GM23338 (cell line): ENCODE data around the gene ECE1. TPM values are rescaled to one million over a fixed set of nuclear protein-coding genes. Genes with fewer than 3 reads are reported as not detected.

ENCODE experiments used
- ATAC-seq: fragments of 200-7000 bp; cut with Tn5 transposase; 3 replicates; pipeline ENCODE4 v1.9.1; 2020
- DNase-seq: peaks from one replicate; pipeline ENCODE4 v3.0.0-alpha.2; 2015; ENCODE audit warnings: low spot score
- H2AFZ ChIP-seq: fragments of 200-600 bp; sonication (generic); 2 replicates; pipeline ENCODE4 v1.8.0; 2016; ENCODE audit warnings: antibody characterized with exemption, mild to moderate bottlenecking, moderate library complexity
- H3F3A ChIP-seq: fragments of 200-600 bp; sonication (generic); replicated peaks from 2 replicates; pipeline ENCODE4 v1.8.0; 2017; ENCODE audit warnings: antibody characterized with exemption, mixed run types, low read depth
- H3K27ac ChIP-seq: fragments of 200-600 bp; sonication (generic); 2 replicates; pipeline ENCODE4 v1.6.1; 2016; ENCODE audit warnings: low read depth
- H3K27me3 ChIP-seq: fragments of 200-600 bp; sonication (generic); 2 replicates; pipeline ENCODE4 v1.8.0; 2016; ENCODE audit warnings: mild to moderate bottlenecking, mixed run types, moderate library complexity; ENCODE audit not compliant: insufficient read depth
- H3K36me3 ChIP-seq: fragments of 200-600 bp; sonication (generic); 2 replicates; pipeline ENCODE4 v1.8.0; 2016; ENCODE audit warnings: mild to moderate bottlenecking; ENCODE audit not compliant: insufficient read depth
- H3K4me1 ChIP-seq: fragments of 200-600 bp; sonication (generic); 2 replicates; pipeline ENCODE4 v1.8.0; 2016; ENCODE audit warnings: mild to moderate bottlenecking, moderate library complexity; ENCODE audit not compliant: insufficient read depth
- H3K4me2 ChIP-seq: fragments of 200-600 bp; sonication (generic); 2 replicates; pipeline ENCODE4 v1.7.1; 2017; ENCODE audit warnings: mixed run types
- H3K4me3 ChIP-seq: fragments of 200-600 bp; sonication (generic); 2 replicates; pipeline ENCODE4 v1.6.1; 2016; ENCODE audit warnings: mixed run types
- H3K79me2 ChIP-seq: fragments of 200-600 bp; sonication (generic); replicated peaks from 2 replicates; pipeline ENCODE4 v1.8.0; 2017; ENCODE audit warnings: mild to moderate bottlenecking; ENCODE audit not compliant: insufficient read depth
- H3K9me2 ChIP-seq: fragments of 200-600 bp; sonication (generic); 2 replicates; pipeline ENCODE4 v1.8.0; 2017; ENCODE audit not compliant: insufficient read depth
- H4K20me1 ChIP-seq: fragments of 200-600 bp; sonication (generic); replicated peaks from 2 replicates; pipeline ENCODE4 v1.8.0; 2017; ENCODE audit warnings: mild to moderate bottlenecking; ENCODE audit not compliant: insufficient read depth
- H3K27ac Mint-ChIP-seq: 2 replicates; pipeline ENCODE4 v1.8.0; 2020; ENCODE audit warnings: inconsistent platforms, mild to moderate bottlenecking, moderate library complexity, mixed read lengths
- H3K27me3 Mint-ChIP-seq: 3 replicates; pipeline ENCODE4 v1.8.0; 2022; ENCODE audit warnings: low read depth, mild to moderate bottlenecking, moderate library complexity, mixed read lengths, inconsistent platforms; ENCODE audit not compliant: insufficient read depth, poor library complexity
- H3K36me3 Mint-ChIP-seq: 3 replicates; pipeline ENCODE4 v1.8.0; 2021; ENCODE audit warnings: low read depth, mild to moderate bottlenecking, inconsistent platforms, moderate library complexity, mixed read lengths
- H3K4me1 Mint-ChIP-seq: 3 replicates; pipeline ENCODE4 v1.8.0; 2020; ENCODE audit warnings: mild to moderate bottlenecking, inconsistent platforms, mixed read lengths
- H3K4me3 Mint-ChIP-seq: 3 replicates; pipeline ENCODE4 v1.8.0; 2021; ENCODE audit warnings: moderate library complexity, mild to moderate bottlenecking, inconsistent platforms, mixed read lengths
- H3K9me3 Mint-ChIP-seq: 3 replicates; pipeline ENCODE4 v1.8.0; 2020; ENCODE audit warnings: moderate library complexity, mild to moderate bottlenecking, inconsistent platforms, mixed read lengths
- CREB1 ChIP-seq: fragments of 250-450 bp; sonication (Bioruptor Pico); IDR thresholded peaks from 2 replicates; pipeline ENCODE4 v1.5.0; 2020; ENCODE audit warnings: low read depth, mild to moderate bottlenecking, moderate library complexity
- EZH2 ChIP-seq: fragments of 200-600 bp; sonication (generic); IDR thresholded peaks from one replicate; pipeline ENCODE4 v1.8.0; 2017; ENCODE audit warnings: antibody characterized with exemption, mild to moderate bottlenecking, low read depth; ENCODE audit not compliant: unreplicated experiment
- EZH2phosphoT487 ChIP-seq: fragments of 200-600 bp; sonication (generic); IDR thresholded peaks from one replicate; pipeline ENCODE4 v1.8.1; 2018; ENCODE audit warnings: antibody characterized with exemption; ENCODE audit not compliant: unreplicated experiment
- JUNB ChIP-seq: IDR thresholded peaks from one replicate; pipeline ENCODE4 v1.6.1; 2016; ENCODE audit warnings: antibody characterized with exemption; ENCODE audit not compliant: unreplicated experiment
- NANOG ChIP-seq: IDR thresholded peaks from 2 replicates; pipeline ENCODE4 v1.6.1; 2016; ENCODE audit warnings: antibody characterized with exemption, borderline replicate concordance
- POLR2AphosphoS5 ChIP-seq: IDR thresholded peaks from 2 replicates; pipeline ENCODE4 v1.6.1; 2016; ENCODE audit warnings: antibody characterized with exemption, low read depth
- STAT1 ChIP-seq: IDR thresholded peaks from one replicate; pipeline ENCODE4 v1.6.1; 2016; ENCODE audit warnings: antibody characterized with exemption; ENCODE audit not compliant: unreplicated experiment
- ZNF114 ChIP-seq: fragments of 250-450 bp; sonication (Bioruptor Pico); IDR thresholded peaks from 2 replicates; pipeline ENCODE4 v1.5.0; 2020; ENCODE audit warnings: mild to moderate bottlenecking, moderate library complexity
- ZNF331 ChIP-seq: fragments of 250-450 bp; sonication (Bioruptor Pico); IDR thresholded peaks from 2 replicates; pipeline ENCODE4 v1.5.0; 2020; ENCODE audit warnings: low read depth, mild to moderate bottlenecking, moderate library complexity
- polyA plus RNA-seq: library from polyadenylated mRNA; unstranded; fragments of >200 nt; fragmentation: Nextera tagmentation; extraction: Ambion mirVana; gene quantifications from 2 replicates; pipeline ENCODE4 v1.2.1, GENCODE V29; 2016
- total RNA-seq: library from RNA; depleted of rRNA; stranded (reverse); fragments of >200 nt; shearing (Covaris generic); gene quantifications from 2 replicates; pipeline ENCODE4 v1.2.3, GENCODE V29; 2014
- TF ChIP-seq, protein P1 (sequence below): IDR thresholded peaks from 2 replicates; pipeline ENCODE4 v1.6.1; 2016; ENCODE audit warnings: antibody characterized with exemption
- TF ChIP-seq, protein P2 (sequence below): IDR thresholded peaks from one replicate; pipeline ENCODE4 v1.6.1; 2018; ENCODE audit warnings: antibody characterized with exemption; ENCODE audit not compliant: unreplicated experiment
- TF ChIP-seq, protein P3 (sequence below): fragments of 250-450 bp; sonication (Bioruptor Pico); IDR thresholded peaks from 2 replicates; pipeline ENCODE4 v1.5.0; 2020; ENCODE audit warnings: mild to moderate bottlenecking, moderate library complexity
- TF ChIP-seq, protein P4 (sequence below), 2 experiments: fragments of 200-600 bp in 1 of 2; sonication (generic) in 1 of 2; conservative IDR thresholded peaks; 2 replicates each; pipeline versions ENCODE4 v1.5.1 to v1.6.1; 2016 to 2017; ENCODE audit warnings: antibody characterized with exemption in 2 of 2, low read depth in 2 of 2, mild to moderate bottlenecking in 2 of 2, moderate library complexity in 1 of 2

The ECE1 gene
- total and polyA plus RNA-seq, 2 experiments from 2014 or later = 11.0 to 45.0 TPM

- H3K27me3 ChIP-seq = no peaks in the 10 kb centered on the region
- Mint-ChIP-seq H3K27me3 (peaks cover 9% of the 10 kb centered on the region), H3K27ac (no peak overlapping the region), H3K36me3 (peaks cover 9% of the 10 kb centered on the region; the same call in 2 of the 3 replicates), H3K4me3 (no peak overlapping the region), H3K4me1 (no peaks in the 10 kb centered on the region), H3K9me3 (no peaks in the 10 kb centered on the region)
- 0 out of 2 replicates have a peak, but pooled peaks cover 9% of the 10 kb centered on the region for H4K20me1 ChIP-seq
- H2AFZ ChIP-seq = no peak overlapping the region
- TF ChIP-seq STAT1 = no peak
- no peak for TF ChIP-seq CREB1 (CRISPR knock-in tag)
- no peak for TF ChIP-seq ZNF114 (CRISPR knock-in tag)
- TF ChIP-seq, protein P1, sequence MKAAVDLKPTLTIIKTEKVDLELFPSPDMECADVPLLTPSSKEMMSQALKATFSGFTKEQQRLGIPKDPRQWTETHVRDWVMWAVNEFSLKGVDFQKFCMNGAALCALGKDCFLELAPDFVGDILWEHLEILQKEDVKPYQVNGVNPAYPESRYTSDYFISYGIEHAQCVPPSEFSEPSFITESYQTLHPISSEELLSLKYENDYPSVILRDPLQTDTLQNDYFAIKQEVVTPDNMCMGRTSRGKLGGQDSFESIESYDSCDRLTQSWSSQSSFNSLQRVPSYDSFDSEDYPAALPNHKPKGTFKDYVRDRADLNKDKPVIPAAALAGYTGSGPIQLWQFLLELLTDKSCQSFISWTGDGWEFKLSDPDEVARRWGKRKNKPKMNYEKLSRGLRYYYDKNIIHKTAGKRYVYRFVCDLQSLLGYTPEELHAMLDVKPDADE = no peak
- TF ChIP-seq POLR2AphosphoS5 = no peak
- no peak for TF ChIP-seq NANOG
- TF ChIP-seq ZNF331 (CRISPR knock-in tag) = no peak
- TF ChIP-seq, protein P2, sequence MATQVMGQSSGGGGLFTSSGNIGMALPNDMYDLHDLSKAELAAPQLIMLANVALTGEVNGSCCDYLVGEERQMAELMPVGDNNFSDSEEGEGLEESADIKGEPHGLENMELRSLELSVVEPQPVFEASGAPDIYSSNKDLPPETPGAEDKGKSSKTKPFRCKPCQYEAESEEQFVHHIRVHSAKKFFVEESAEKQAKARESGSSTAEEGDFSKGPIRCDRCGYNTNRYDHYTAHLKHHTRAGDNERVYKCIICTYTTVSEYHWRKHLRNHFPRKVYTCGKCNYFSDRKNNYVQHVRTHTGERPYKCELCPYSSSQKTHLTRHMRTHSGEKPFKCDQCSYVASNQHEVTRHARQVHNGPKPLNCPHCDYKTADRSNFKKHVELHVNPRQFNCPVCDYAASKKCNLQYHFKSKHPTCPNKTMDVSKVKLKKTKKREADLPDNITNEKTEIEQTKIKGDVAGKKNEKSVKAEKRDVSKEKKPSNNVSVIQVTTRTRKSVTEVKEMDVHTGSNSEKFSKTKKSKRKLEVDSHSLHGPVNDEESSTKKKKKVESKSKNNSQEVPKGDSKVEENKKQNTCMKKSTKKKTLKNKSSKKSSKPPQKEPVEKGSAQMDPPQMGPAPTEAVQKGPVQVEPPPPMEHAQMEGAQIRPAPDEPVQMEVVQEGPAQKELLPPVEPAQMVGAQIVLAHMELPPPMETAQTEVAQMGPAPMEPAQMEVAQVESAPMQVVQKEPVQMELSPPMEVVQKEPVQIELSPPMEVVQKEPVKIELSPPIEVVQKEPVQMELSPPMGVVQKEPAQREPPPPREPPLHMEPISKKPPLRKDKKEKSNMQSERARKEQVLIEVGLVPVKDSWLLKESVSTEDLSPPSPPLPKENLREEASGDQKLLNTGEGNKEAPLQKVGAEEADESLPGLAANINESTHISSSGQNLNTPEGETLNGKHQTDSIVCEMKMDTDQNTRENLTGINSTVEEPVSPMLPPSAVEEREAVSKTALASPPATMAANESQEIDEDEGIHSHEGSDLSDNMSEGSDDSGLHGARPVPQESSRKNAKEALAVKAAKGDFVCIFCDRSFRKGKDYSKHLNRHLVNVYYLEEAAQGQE = no peak
- TF ChIP-seq, protein P3, sequence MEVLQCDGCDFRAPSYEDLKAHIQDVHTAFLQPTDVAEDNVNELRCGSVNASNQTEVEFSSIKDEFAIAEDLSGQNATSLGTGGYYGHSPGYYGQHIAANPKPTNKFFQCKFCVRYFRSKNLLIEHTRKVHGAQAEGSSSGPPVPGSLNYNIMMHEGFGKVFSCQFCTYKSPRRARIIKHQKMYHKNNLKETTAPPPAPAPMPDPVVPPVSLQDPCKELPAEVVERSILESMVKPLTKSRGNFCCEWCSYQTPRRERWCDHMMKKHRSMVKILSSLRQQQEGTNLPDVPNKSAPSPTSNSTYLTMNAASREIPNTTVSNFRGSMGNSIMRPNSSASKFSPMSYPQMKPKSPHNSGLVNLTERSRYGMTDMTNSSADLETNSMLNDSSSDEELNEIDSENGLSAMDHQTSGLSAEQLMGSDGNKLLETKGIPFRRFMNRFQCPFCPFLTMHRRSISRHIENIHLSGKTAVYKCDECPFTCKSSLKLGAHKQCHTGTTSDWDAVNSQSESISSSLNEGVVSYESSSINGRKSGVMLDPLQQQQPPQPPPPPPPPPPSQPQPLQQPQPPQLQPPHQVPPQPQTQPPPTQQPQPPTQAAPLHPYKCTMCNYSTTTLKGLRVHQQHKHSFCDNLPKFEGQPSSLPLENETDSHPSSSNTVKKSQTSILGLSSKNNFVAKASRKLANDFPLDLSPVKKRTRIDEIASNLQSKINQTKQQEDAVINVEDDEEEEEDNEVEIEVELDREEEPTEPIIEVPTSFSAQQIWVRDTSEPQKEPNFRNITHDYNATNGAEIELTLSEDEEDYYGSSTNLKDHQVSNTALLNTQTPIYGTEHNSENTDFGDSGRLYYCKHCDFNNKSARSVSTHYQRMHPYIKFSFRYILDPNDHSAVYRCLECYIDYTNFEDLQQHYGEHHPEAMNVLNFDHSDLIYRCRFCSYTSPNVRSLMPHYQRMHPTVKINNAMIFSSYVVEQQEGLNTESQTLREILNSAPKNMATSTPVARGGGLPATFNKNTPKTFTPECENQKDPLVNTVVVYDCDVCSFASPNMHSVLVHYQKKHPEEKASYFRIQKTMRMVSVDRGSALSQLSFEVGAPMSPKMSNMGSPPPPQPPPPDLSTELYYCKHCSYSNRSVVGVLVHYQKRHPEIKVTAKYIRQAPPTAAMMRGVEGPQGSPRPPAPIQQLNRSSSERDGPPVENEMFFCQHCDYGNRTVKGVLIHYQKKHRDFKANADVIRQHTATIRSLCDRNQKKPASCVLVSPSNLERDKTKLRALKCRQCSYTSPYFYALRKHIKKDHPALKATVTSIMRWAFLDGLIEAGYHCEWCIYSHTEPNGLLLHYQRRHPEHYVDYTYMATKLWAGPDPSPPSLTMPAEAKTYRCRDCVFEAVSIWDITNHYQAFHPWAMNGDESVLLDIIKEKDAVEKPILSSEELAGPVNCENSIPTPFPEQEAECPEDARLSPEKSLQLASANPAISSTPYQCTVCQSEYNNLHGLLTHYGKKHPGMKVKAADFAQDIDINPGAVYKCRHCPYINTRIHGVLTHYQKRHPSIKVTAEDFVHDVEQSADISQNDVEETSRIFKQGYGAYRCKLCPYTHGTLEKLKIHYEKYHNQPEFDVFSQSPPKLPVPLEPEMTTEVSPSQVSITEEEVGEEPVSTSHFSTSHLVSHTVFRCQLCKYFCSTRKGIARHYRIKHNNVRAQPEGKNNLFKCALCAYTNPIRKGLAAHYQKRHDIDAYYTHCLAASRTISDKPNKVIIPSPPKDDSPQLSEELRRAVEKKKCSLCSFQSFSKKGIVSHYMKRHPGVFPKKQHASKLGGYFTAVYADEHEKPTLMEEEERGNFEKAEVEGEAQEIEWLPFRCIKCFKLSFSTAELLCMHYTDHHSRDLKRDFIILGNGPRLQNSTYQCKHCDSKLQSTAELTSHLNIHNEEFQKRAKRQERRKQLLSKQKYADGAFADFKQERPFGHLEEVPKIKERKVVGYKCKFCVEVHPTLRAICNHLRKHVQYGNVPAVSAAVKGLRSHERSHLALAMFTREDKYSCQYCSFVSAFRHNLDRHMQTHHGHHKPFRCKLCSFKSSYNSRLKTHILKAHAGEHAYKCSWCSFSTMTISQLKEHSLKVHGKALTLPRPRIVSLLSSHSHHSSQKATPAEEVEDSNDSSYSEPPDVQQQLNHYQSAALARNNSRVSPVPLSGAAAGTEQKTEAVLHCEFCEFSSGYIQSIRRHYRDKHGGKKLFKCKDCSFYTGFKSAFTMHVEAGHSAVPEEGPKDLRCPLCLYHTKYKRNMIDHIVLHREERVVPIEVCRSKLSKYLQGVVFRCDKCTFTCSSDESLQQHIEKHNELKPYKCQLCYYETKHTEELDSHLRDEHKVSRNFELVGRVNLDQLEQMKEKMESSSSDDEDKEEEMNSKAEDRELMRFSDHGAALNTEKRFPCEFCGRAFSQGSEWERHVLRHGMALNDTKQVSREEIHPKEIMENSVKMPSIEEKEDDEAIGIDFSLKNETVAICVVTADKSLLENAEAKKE (CRISPR knock-in tag) = no peak
- TF ChIP-seq JUNB = no peak
- TF ChIP-seq EZH2phosphoT487 = no peak
- TF ChIP-seq, protein P4, sequence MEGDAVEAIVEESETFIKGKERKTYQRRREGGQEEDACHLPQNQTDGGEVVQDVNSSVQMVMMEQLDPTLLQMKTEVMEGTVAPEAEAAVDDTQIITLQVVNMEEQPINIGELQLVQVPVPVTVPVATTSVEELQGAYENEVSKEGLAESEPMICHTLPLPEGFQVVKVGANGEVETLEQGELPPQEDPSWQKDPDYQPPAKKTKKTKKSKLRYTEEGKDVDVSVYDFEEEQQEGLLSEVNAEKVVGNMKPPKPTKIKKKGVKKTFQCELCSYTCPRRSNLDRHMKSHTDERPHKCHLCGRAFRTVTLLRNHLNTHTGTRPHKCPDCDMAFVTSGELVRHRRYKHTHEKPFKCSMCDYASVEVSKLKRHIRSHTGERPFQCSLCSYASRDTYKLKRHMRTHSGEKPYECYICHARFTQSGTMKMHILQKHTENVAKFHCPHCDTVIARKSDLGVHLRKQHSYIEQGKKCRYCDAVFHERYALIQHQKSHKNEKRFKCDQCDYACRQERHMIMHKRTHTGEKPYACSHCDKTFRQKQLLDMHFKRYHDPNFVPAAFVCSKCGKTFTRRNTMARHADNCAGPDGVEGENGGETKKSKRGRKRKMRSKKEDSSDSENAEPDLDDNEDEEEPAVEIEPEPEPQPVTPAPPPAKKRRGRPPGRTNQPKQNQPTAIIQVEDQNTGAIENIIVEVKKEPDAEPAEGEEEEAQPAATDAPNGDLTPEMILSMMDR (conservative IDR thresholded peaks at IDR 0.05; ENCODE audit: low read depth in 2 of 2) = no peak
- TF ChIP-seq EZH2 = no peak
- H3K4me2 ChIP-seq = no peak overlapping the region
- no peaks in the 10 kb centered on the region for H3K4me1 ChIP-seq
- H3K36me3 ChIP-seq = no peaks in the 10 kb centered on the region
- no peaks in the 10 kb centered on the region for H3K9me2 ChIP-seq
- no peak overlapping the region for H3K4me3 ChIP-seq
- no peaks in the 10 kb centered on the region for H3F3A ChIP-seq
- H3K79me2 ChIP-seq = no peaks in the 10 kb centered on the region
- H3K27ac ChIP-seq = no peak overlapping the region
- no peak for DNase-seq
- ATAC-seq = no peak
Measured at GRCh38 chr1:21269461-21270085, 20.7 kb downstream of the ECE1 start.
